Suprapubic skin (tissue), 4 donors: ENCODE data around the gene PLLP. TPM values are rescaled to one million over a fixed set of nuclear protein-coding genes. Genes with fewer than 3 reads are reported as not detected.

ENCODE experiments used
- DNase-seq, 2 donors: peaks; one replicate each; pipeline ENCODE4 v3.0.0-alpha.2; 2019; ENCODE audit warnings: low spot score in 2 of 2
- H3K27ac ChIP-seq: fragments of 200-600 bp; sonication (generic); one replicate; pipeline ENCODE4 v1.5.1; 2019
- H3K27me3 ChIP-seq: fragments of 200-600 bp; sonication (generic); one replicate; pipeline ENCODE4 v1.5.1; 2019
- H3K36me3 ChIP-seq: fragments of 200-600 bp; sonication (generic); one replicate; pipeline ENCODE4 v1.5.1; 2019
- H3K4me1 ChIP-seq: fragments of 200-600 bp; sonication (generic); one replicate; pipeline ENCODE4 v1.5.1; 2019
- H3K4me3 ChIP-seq: fragments of 200-600 bp; sonication (generic); one replicate; pipeline ENCODE4 v1.5.1; 2019; ENCODE audit warnings: mild to moderate bottlenecking
- H3K9me3 ChIP-seq: fragments of 200-600 bp; sonication (generic); one replicate; pipeline ENCODE4 v1.5.1; 2019
- CTCF ChIP-seq, 2 donors: fragments of 200-600 bp in 1 of 2; fragments of 450-650 bp in 1 of 2; sonication (generic) in 1 of 2; IDR thresholded peaks; one replicate each; pipeline ENCODE4 v1.5.1; 2016 to 2019; ENCODE audit warnings: antibody characterized with exemption in 2 of 2, mild to moderate bottlenecking in 1 of 2, moderate library complexity in 1 of 2
- EP300 ChIP-seq: sonication (generic); formaldehyde crosslinking; IDR thresholded peaks from one replicate; pipeline ENCODE4 v1.6.1; 2017; ENCODE audit warnings: antibody characterized with exemption
- POLR2A ChIP-seq, 2 donors: fragments of 450-650 bp; IDR thresholded peaks; one replicate each; pipeline ENCODE4 v1.6.1; 2017; ENCODE audit warnings: antibody characterized with exemption in 2 of 2, mild to moderate bottlenecking in 2 of 2, moderate library complexity in 2 of 2
- POLR2AphosphoS5 ChIP-seq, 3 donors: sonication (generic); formaldehyde crosslinking; IDR thresholded peaks; one replicate each; pipeline ENCODE4 v1.6.1; 2017; ENCODE audit warnings: antibody characterized with exemption in 3 of 3
- WGBS: methylation state at CpG from one replicate; pipeline ENCODE4 v1.1.5; 2018; 5-methylcytosine and 5-hydroxymethylcytosine counted together
- total RNA-seq, 4 donors: library from RNA; depleted of rRNA; stranded (reverse); fragments of >200 nt; gene quantifications; one replicate each; pipeline ENCODE4 v1.1.0, GENCODE V29; 2016

The PLLP gene
- total RNA-seq, 4 donors from 2014 or later, result 34.7 to 215 (median 205) TPM

- peak; percentile 43 to 46 for DNase-seq
- H3K36me3 ChIP-seq, result no peaks in the 10 kb centered on the region
- peaks cover 6% of the 10 kb centered on the region for H3K4me1 ChIP-seq
- TF ChIP-seq POLR2AphosphoS5 (IDR thresholded peaks at IDR 0.05) (no peak), CTCF (IDR thresholded peaks at IDR 0.05) (no peak), POLR2A (IDR thresholded peaks at IDR 0.05) (no peak), EP300 (no peak)
- 85% methylated on average over 14 of the region's 14 CpGs for WGBS
- no peaks in the 10 kb centered on the region for H3K27me3 ChIP-seq
- H3K4me3 ChIP-seq, result no peak overlapping the region
- no peak overlapping the region for H3K27ac ChIP-seq
- H3K9me3 ChIP-seq, result no peaks in the 10 kb centered on the region
These were observed 22.3 kb upstream of the PLLP start for GRCh38 chr16:57306676-57307341.

GRCh38 chr16:57305159-57305811 lies 20.8 kb upstream of the PLLP start:
- H3K27ac ChIP-seq, result peak overlapping the region; percentile 29
- TF ChIP-seq CTCF (IDR thresholded peaks at IDR 0.05), result no peak
- no peak for TF ChIP-seq EP300
- H3K9me3 ChIP-seq, result no peaks in the 10 kb centered on the region
- H3K4me1 ChIP-seq, result peaks cover 14% of the 10 kb centered on the region
- no peaks in the 10 kb centered on the region for H3K36me3 ChIP-seq
- DNase-seq, result peak; percentile 57 to 65
- no peaks in the 10 kb centered on the region for H3K27me3 ChIP-seq
- WGBS, result 54% methylated on average over 8 of the region's 8 CpGs
- H3K4me3 ChIP-seq, result no peak overlapping the region

DNA sequence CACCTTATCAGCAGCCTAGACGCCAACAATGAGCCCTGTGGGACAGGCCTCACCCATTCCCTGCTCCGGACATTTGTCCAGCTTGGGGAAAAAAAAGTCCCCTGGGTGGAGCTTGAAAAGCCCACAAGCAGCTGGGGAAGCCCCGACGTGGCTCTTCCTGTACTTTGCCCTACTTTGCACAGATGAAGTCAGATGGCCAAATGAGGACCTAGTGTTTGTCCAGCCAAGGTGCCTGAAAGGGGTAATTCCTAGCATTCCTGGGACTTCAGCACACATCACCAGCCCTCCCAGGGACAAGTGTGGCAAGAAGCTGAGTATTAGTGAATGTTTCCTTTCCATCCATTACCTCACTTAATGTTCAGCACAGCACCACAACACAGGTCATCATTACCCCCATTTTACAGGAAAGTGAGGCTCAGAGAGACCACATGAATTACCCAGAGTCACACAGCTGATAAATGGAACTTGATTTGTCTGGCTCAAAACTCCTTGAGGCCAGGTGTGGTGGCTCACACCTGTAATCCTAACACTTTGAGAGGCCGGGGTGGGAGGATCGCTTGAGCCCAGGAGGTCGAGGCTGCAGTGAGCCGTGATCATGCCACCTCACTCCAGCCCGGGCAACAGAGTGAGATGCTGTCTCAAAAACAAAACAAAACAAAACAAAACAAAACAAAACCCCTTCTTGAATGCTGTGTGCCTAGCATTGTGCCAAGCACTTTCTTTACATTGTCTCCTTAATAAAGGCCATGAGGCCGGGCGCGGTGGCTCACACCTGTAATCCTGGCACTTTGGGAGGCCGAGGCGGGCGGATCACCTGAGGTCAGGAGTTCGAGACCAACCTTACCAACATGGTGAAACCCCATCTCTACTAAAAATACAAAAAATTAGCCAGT lies 19.9 kb upstream of the PLLP start:
- peak; percentile 26 to 61 for DNase-seq
- Histone ChIP-seq H3K9me3 (no peaks in the 10 kb centered on the region), H3K4me1 (peaks cover 22% of the 10 kb centered on the region), H3K4me3 (no peak overlapping the region), H3K27ac (peak overlapping the region; percentile 29), H3K27me3 (no peaks in the 10 kb centered on the region), H3K36me3 (no peaks in the 10 kb centered on the region)
- 80% methylated on average over 16 of the region's 16 CpGs for WGBS
- TF ChIP-seq CTCF (IDR thresholded peaks at IDR 0.05) (no peak), EP300 (no peak), POLR2AphosphoS5 (IDR thresholded peaks at IDR 0.05) (no peak), POLR2A (IDR thresholded peaks at IDR 0.05) (no peak)

GRCh38 chr16:57303910-57304168 lies 19.4 kb upstream of the PLLP start:
- WGBS, result 89% methylated on average over 3 of the region's 4 CpGs
- peak in 1 of 2 donors; percentile 53 for DNase-seq

More at GRCh38 chr16:57303910-57304168, 19.4 kb upstream of the PLLP start:
- H3K4me3 ChIP-seq, result no peak overlapping the region
- H3K9me3 ChIP-seq, result no peaks in the 10 kb centered on the region
- peaks cover 25% of the 10 kb centered on the region for H3K4me1 ChIP-seq
- H3K36me3 ChIP-seq, result no peaks in the 10 kb centered on the region
- H3K27ac ChIP-seq, result no peak overlapping the region
- TF ChIP-seq EP300, result no peak
- no peak for TF ChIP-seq POLR2AphosphoS5 (IDR thresholded peaks at IDR 0.05)
- no peak for TF ChIP-seq CTCF (IDR thresholded peaks at IDR 0.05)
- TF ChIP-seq POLR2A (IDR thresholded peaks at IDR 0.05), result no peak
- H3K27me3 ChIP-seq, result no peaks in the 10 kb centered on the region
